Thyroid gland (tissue), 4 donors: ENCODE results near the gene FOXK1.

Source experiments
- POLR2A ChIP-seq, 2 donors: fragments of 450-650 bp; IDR thresholded peaks; one replicate each; pipeline ENCODE4 v1.6.1; 2017; ENCODE audit warnings: antibody characterized with exemption in 2 of 2, mild to moderate bottlenecking in 2 of 2, moderate library complexity in 1 of 2
- TF ChIP-seq, protein P1 (sequence below), 6 experiments: fragments of 200-600 bp in 3 of 6; fragments of 450-650 bp in 3 of 6; sonication (generic) in 3 of 6; IDR thresholded peaks; one replicate each; pipeline ENCODE4 v1.5.1; 2016 to 2019; ENCODE audit warnings: antibody characterized with exemption in 6 of 6, mild to moderate bottlenecking in 2 of 6, inconsistent platforms in 1 of 6, moderate library complexity in 1 of 6

DNA sequence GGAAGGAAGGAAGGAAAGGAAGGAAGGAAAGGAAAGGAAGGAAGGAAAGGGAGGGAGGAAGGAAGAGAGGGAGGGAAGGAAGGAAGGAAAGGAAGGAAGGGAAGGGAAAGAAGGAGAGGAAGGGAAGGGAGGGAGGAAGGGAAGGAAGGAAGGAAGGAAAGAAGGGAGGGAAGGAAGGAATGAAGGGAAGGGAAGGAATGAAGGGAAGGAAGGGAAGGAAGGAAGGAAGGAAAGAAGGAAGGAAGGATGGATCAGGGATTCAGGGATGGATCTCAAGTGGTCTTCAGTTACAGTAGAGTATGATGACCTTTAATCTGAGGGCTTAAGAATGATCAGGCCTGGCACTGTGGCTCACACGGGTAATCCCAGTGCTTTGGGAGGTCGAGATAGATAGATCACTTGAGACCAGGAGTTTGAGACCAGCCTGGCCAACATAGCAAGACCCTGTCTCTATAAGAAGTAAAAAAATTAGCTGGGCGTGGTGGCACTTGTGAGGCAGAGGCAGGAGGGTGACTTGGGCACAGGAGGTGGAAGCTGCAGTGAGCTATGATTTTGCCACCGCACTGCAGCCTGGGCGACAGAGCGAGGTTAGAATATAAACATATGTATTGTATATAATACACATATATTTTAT, 760 bp upstream of the FOXK1 start:
- TF ChIP-seq, protein P1, sequence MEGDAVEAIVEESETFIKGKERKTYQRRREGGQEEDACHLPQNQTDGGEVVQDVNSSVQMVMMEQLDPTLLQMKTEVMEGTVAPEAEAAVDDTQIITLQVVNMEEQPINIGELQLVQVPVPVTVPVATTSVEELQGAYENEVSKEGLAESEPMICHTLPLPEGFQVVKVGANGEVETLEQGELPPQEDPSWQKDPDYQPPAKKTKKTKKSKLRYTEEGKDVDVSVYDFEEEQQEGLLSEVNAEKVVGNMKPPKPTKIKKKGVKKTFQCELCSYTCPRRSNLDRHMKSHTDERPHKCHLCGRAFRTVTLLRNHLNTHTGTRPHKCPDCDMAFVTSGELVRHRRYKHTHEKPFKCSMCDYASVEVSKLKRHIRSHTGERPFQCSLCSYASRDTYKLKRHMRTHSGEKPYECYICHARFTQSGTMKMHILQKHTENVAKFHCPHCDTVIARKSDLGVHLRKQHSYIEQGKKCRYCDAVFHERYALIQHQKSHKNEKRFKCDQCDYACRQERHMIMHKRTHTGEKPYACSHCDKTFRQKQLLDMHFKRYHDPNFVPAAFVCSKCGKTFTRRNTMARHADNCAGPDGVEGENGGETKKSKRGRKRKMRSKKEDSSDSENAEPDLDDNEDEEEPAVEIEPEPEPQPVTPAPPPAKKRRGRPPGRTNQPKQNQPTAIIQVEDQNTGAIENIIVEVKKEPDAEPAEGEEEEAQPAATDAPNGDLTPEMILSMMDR (IDR thresholded peaks at IDR 0.05), result no peak
- no peak for TF ChIP-seq POLR2A (IDR thresholded peaks at IDR 0.05)
